Liver (tissue), 3 donors: ENCODE results near the gene POTEH.
"Not testable (repeated sequence)": the region's sequence is repeated elsewhere in the genome, so short reads cannot be mapped to it uniquely, and the experiment has no call there.

Experiments used
- CTCF ChIP-seq: fragments of 150-350 bp; IDR thresholded peaks from 2 replicates; pipeline ENCODE4 v1.5.1; 2017; ENCODE audit warnings: improper control_type of control experiment, low read depth, low read length; ENCODE audit not compliant: missing input control
- EGR1 ChIP-seq, 2 donors: IDR thresholded peaks; 2 replicates each; pipeline ENCODE4 v1.6.1; 2016 to 2018; ENCODE audit warnings: antibody characterized with exemption in 2 of 2, low read depth in 2 of 2
- RAD21 ChIP-seq, 2 donors: IDR thresholded peaks; 2 replicates each; pipeline ENCODE4 v1.6.1; 2016; ENCODE audit warnings: antibody characterized with exemption in 2 of 2, mild to moderate bottlenecking in 2 of 2
- SP1 ChIP-seq: IDR thresholded peaks from 2 replicates; pipeline ENCODE4 v1.6.1; 2018; ENCODE audit warnings: antibody characterized with exemption, mild to moderate bottlenecking
- YY1 ChIP-seq: IDR thresholded peaks from 2 replicates; pipeline ENCODE4 v1.6.1; 2016; ENCODE audit warnings: antibody characterized with exemption, mild to moderate bottlenecking
- TF ChIP-seq, protein P1 (sequence below): IDR thresholded peaks from 2 replicates; pipeline ENCODE4 v1.6.1; 2016; ENCODE audit warnings: antibody characterized with exemption
- TF ChIP-seq, protein P2 (sequence below): IDR thresholded peaks from 2 replicates; pipeline ENCODE4 v1.6.1; 2016; ENCODE audit warnings: antibody characterized with exemption, mild to moderate bottlenecking
- TF ChIP-seq, protein P3 (sequence below): IDR thresholded peaks from 2 replicates; pipeline ENCODE4 v1.6.1; 2016; ENCODE audit warnings: antibody characterized with exemption
- donor health status: healthy.
- donor health status: healthy.

DNA sequence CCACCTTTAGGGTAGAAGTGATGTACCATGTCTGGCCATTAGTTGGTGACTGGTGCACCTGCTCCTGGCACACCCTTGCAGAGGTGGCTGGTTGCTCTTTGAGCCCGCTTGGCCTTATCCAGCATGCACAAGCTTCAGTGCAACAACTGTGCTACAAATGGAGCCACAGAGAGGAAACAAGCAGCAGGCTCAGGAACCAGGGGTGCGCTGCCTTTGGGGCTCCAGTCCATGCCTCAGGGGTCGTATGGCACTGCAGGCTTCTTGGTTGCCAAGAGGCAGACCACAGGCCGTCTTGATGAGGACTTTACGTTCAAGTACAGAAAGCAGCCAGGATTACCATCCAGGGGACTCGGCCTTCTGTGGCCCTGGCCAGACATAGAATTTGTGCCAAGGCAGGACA, 44.6 kb downstream of the POTEH start:
- not testable (repeated sequence) for TF ChIP-seq CTCF; EGR1 (IDR thresholded peaks at IDR 0.05; ENCODE audit: low read depth in 2 of 2); YY1; RAD21 (IDR thresholded peaks at IDR 0.05); SP1
- TF ChIP-seq, protein P1, sequence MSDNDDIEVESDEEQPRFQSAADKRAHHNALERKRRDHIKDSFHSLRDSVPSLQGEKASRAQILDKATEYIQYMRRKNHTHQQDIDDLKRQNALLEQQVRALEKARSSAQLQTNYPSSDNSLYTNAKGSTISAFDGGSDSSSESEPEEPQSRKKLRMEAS = not testable (repeated sequence)
- TF ChIP-seq, protein P2, sequence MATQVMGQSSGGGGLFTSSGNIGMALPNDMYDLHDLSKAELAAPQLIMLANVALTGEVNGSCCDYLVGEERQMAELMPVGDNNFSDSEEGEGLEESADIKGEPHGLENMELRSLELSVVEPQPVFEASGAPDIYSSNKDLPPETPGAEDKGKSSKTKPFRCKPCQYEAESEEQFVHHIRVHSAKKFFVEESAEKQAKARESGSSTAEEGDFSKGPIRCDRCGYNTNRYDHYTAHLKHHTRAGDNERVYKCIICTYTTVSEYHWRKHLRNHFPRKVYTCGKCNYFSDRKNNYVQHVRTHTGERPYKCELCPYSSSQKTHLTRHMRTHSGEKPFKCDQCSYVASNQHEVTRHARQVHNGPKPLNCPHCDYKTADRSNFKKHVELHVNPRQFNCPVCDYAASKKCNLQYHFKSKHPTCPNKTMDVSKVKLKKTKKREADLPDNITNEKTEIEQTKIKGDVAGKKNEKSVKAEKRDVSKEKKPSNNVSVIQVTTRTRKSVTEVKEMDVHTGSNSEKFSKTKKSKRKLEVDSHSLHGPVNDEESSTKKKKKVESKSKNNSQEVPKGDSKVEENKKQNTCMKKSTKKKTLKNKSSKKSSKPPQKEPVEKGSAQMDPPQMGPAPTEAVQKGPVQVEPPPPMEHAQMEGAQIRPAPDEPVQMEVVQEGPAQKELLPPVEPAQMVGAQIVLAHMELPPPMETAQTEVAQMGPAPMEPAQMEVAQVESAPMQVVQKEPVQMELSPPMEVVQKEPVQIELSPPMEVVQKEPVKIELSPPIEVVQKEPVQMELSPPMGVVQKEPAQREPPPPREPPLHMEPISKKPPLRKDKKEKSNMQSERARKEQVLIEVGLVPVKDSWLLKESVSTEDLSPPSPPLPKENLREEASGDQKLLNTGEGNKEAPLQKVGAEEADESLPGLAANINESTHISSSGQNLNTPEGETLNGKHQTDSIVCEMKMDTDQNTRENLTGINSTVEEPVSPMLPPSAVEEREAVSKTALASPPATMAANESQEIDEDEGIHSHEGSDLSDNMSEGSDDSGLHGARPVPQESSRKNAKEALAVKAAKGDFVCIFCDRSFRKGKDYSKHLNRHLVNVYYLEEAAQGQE = not testable (repeated sequence)
- TF ChIP-seq, protein P3, sequence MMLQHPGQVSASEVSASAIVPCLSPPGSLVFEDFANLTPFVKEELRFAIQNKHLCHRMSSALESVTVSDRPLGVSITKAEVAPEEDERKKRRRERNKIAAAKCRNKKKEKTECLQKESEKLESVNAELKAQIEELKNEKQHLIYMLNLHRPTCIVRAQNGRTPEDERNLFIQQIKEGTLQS = not testable (repeated sequence)
